ENCODE data around the gene MANSC4. TPM values are rescaled to one million over a fixed set of nuclear protein-coding genes. Genes with fewer than 3 reads are reported as not detected.
"Not testable (repeated sequence)": the region's sequence is repeated elsewhere in the genome, so short reads cannot be mapped to it uniquely, and the experiment has no call there.

Gene MANSC4
- total and polyA plus RNA-seq, 2 donors (not counting 1 experiment from before 2014, with no cell fraction given) = 0.17 TPM; not detected in 1

GRCh38 chr12:27747111-27747820, 32.8 kb downstream of the MANSC4 start:
- Histone ChIP-seq H3K27ac (ENCODE audit: insufficient read depth, low read length) (peak overlapping the region; percentile 59), H3K9ac (ENCODE audit: insufficient read depth, low read length) (no peak overlapping the region), H2AFZ (ENCODE audit: low read length) (no peak overlapping the region), H3K36me3 (ENCODE audit: control insufficient read depth, insufficient read depth, low read length) (peaks cover 4% of the 10 kb centered on the region), H3K4me2 (ENCODE audit: extremely low read depth, insufficient read depth, low read length) (no peak overlapping the region), H4K20me1 (ENCODE audit: control insufficient read depth, extremely low read depth, insufficient read depth, low read length) (no peaks in the 10 kb centered on the region), H3K9me3 (ENCODE audit: control insufficient read depth, insufficient read depth, low read depth, low read length) (no peaks in the 10 kb centered on the region), H3K79me2 (ENCODE audit: control insufficient read depth, insufficient read depth, low read length) (no peaks in the 10 kb centered on the region), H3K27me3 (ENCODE audit: control insufficient read depth, insufficient read depth, low read length) (no peaks in the 10 kb centered on the region), H3K4me1 (ENCODE audit: control insufficient read depth, extremely low read depth, insufficient read depth, low read length) (peaks cover 4% of the 10 kb centered on the region), H3K4me3 (replicated peaks in 1 of 4; ENCODE audit: control extremely low read depth in 1 of 4, insufficient read depth in 1 of 4, low read depth in 3 of 4, low read length in 4 of 4) (no peak overlapping the region)
- TF ChIP-seq EZH2 (IDR thresholded peaks at IDR 0.05; ENCODE audit: low read length, missing control alignments) = no peak
- no peak for TF ChIP-seq CTCF (conservative IDR thresholded peaks at IDR 0.05 in 1 of 2, IDR thresholded peaks at IDR 0.05 in 1 of 2; ENCODE audit: low read depth in 1 of 2, low read length in 2 of 2)
- DNase-seq (ENCODE audit: low read depth in 2 of 2) = peak; percentile 22 to 55

GRCh38 chr12:27745734-27746133, 34.3 kb downstream of the MANSC4 start:
- not testable (repeated sequence) for H3K27ac ChIP-seq (ENCODE audit: insufficient read depth, low read length); H3K4me3 ChIP-seq (replicated peaks in 1 of 4; ENCODE audit: control extremely low read depth in 1 of 4, insufficient read depth in 1 of 4, low read depth in 3 of 4, low read length in 4 of 4); H3K36me3 ChIP-seq (ENCODE audit: control insufficient read depth, insufficient read depth, low read length); H3K4me1 ChIP-seq (ENCODE audit: control insufficient read depth, extremely low read depth, insufficient read depth, low read length); H2AFZ ChIP-seq (ENCODE audit: low read length); H3K79me2 ChIP-seq (ENCODE audit: control insufficient read depth, insufficient read depth, low read length); DNase-seq (ENCODE audit: low read depth in 2 of 2); H4K20me1 ChIP-seq (ENCODE audit: control insufficient read depth, extremely low read depth, insufficient read depth, low read length); H3K9me3 ChIP-seq (ENCODE audit: control insufficient read depth, insufficient read depth, low read depth, low read length); H3K27me3 ChIP-seq (ENCODE audit: control insufficient read depth, insufficient read depth, low read length); H3K9ac ChIP-seq (ENCODE audit: insufficient read depth, low read length); H3K4me2 ChIP-seq (ENCODE audit: extremely low read depth, insufficient read depth, low read length)

GRCh38 chr12:27743601-27744000, 36.4 kb downstream of the MANSC4 start:
- H3K4me1 ChIP-seq (ENCODE audit: control insufficient read depth, extremely low read depth, insufficient read depth, low read length) = peaks cover 4% of the 10 kb centered on the region
- H3K4me2 ChIP-seq (ENCODE audit: extremely low read depth, insufficient read depth, low read length) = no peak overlapping the region
- no peaks in the 10 kb centered on the region for H3K79me2 ChIP-seq (ENCODE audit: control insufficient read depth, insufficient read depth, low read length)
- H3K9ac ChIP-seq (ENCODE audit: insufficient read depth, low read length) = no peak overlapping the region
- no peak overlapping the region for H3K4me3 ChIP-seq (replicated peaks in 1 of 4; ENCODE audit: control extremely low read depth in 1 of 4, insufficient read depth in 1 of 4, low read depth in 3 of 4, low read length in 4 of 4)
- no peaks in the 10 kb centered on the region for H3K27me3 ChIP-seq (ENCODE audit: control insufficient read depth, insufficient read depth, low read length)
- no peak overlapping the region for H3K27ac ChIP-seq (ENCODE audit: insufficient read depth, low read length)
- H3K9me3 ChIP-seq (ENCODE audit: control insufficient read depth, insufficient read depth, low read depth, low read length) = no peaks in the 10 kb centered on the region
- no peak for DNase-seq (ENCODE audit: low read depth in 2 of 2)
- TF ChIP-seq CTCF (conservative IDR thresholded peaks at IDR 0.05 in 1 of 2, IDR thresholded peaks at IDR 0.05 in 1 of 2; ENCODE audit: low read depth in 1 of 2, low read length in 2 of 2) (no peak), EZH2 (IDR thresholded peaks at IDR 0.05; ENCODE audit: low read length, missing control alignments) (no peak)
- peaks cover 4% of the 10 kb centered on the region for H3K36me3 ChIP-seq (ENCODE audit: control insufficient read depth, insufficient read depth, low read length)
- H2AFZ ChIP-seq (ENCODE audit: low read length) = no peak overlapping the region
- no peaks in the 10 kb centered on the region for H4K20me1 ChIP-seq (ENCODE audit: control insufficient read depth, extremely low read depth, insufficient read depth, low read length)

GRCh38 chr12:27734321-27734720, 45.7 kb downstream of the MANSC4 start:
- not testable (repeated sequence) for H3K36me3 ChIP-seq (ENCODE audit: control insufficient read depth, insufficient read depth, low read length); H3K4me2 ChIP-seq (ENCODE audit: extremely low read depth, insufficient read depth, low read length); H3K27ac ChIP-seq (ENCODE audit: insufficient read depth, low read length); H3K9ac ChIP-seq (ENCODE audit: insufficient read depth, low read length); H4K20me1 ChIP-seq (ENCODE audit: control insufficient read depth, extremely low read depth, insufficient read depth, low read length); H3K4me1 ChIP-seq (ENCODE audit: control insufficient read depth, extremely low read depth, insufficient read depth, low read length); DNase-seq (ENCODE audit: low read depth in 2 of 2); H3K9me3 ChIP-seq (ENCODE audit: control insufficient read depth, insufficient read depth, low read depth, low read length); H3K4me3 ChIP-seq (replicated peaks in 1 of 4; ENCODE audit: control extremely low read depth in 1 of 4, insufficient read depth in 1 of 4, low read depth in 3 of 4, low read length in 4 of 4); H2AFZ ChIP-seq (ENCODE audit: low read length); H3K27me3 ChIP-seq (ENCODE audit: control insufficient read depth, insufficient read depth, low read length); H3K79me2 ChIP-seq (ENCODE audit: control insufficient read depth, insufficient read depth, low read length)
